ENCODE data around the gene SEL1L.

The SEL1L gene

DNA sequence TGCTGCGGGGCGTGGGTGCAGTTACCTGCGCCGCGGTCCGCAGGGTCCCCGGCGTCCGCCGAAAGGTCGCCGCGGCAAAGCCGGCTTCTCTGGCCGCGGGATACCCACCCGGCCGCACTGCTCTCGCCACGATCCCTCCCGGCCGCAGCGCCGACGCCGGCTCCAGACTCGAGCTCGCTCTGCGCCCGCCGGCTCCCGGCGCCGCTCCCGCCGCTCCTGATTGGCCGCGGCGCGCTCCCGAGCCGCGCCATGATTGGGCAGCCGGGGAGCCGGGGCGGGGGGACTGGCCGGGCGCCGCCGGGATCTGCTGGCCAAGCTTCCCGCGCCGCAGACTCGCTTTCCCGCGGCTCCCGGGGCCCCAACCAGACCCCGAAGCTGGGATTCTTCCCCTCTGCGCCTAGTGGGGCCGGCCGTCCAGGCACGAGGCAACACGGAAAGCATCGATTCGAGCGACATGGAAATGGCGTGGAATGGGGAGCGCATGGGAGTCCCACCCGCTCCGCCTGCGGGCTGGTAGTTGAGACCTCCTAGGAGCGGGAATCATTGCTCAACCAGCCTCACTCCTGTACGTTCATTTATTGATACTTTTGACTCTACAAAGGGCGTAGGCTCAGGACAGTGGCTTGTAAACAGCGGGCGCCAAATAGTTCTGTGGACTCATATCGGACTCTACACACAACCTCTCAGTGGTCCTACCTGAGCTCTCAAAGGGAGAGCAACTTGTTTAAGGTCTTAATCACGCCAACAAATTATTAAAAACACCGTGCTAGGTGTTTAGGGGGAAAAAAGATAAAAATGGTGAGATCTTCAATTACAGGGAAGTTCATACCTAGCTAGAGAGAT, 97.1 kb downstream of the SEL1L start:
- peak overlapping the region; percentile 71 for H3K4me3 ChIP-seq (ENCODE audit: low read length)
- DNase-seq (ENCODE audit: low read depth), result peak; percentile 88
- TF ChIP-seq, protein P1, sequence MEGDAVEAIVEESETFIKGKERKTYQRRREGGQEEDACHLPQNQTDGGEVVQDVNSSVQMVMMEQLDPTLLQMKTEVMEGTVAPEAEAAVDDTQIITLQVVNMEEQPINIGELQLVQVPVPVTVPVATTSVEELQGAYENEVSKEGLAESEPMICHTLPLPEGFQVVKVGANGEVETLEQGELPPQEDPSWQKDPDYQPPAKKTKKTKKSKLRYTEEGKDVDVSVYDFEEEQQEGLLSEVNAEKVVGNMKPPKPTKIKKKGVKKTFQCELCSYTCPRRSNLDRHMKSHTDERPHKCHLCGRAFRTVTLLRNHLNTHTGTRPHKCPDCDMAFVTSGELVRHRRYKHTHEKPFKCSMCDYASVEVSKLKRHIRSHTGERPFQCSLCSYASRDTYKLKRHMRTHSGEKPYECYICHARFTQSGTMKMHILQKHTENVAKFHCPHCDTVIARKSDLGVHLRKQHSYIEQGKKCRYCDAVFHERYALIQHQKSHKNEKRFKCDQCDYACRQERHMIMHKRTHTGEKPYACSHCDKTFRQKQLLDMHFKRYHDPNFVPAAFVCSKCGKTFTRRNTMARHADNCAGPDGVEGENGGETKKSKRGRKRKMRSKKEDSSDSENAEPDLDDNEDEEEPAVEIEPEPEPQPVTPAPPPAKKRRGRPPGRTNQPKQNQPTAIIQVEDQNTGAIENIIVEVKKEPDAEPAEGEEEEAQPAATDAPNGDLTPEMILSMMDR (IDR thresholded peaks at IDR 0.05; ENCODE audit: insufficient read depth, low read depth, low read length, missing control alignments), result no peak

DNA sequence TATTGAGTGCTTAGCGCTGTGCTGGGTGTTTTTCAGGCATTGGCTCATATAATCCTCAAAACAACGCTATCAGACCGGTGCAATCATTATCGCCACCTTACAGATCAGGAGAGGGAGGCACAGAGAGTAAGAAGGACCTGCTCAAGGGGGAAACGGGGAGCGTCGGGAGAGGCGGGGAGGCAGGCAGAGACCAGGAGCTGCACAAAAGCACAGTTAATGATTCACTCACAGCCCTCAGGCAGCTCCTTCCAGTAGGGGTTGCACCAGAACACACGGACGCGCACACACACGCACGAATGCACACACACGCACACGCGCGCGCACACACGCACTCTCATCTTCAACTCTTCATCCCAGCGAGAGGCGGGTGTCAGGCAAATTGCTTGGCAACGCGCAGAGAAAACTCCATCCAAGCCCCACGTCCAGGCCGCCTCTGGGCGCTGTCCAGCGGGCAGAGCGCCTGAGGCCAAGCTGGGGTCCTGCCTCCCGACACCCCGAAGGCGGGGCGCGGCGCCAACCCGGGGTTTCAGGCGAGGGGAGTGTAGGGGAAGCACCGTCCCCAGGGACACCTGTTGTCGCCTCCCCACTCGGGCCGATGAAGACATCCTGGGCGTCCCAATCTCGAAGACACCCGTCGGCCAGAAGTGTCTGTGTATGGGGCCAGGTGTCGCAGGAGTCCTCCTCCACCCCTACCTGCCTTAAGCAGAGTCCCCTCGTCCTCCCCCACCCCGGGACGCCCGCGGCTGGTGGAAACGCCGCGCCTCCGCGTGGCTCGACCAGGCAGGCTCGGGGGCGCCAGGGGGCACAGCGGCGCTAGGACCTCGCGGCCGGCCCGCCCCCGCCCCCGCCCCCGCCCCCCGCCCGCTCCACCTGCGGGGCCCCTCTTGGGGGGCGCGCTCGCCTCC, 98.0 kb downstream of the SEL1L start:
- TF ChIP-seq, protein P1 (IDR thresholded peaks at IDR 0.05; ENCODE audit: insufficient read depth, low read depth, low read length, missing control alignments), result no peak
- DNase-seq (ENCODE audit: low read depth), result peak; percentile 83
- H3K4me3 ChIP-seq (ENCODE audit: low read length), result peak overlapping the region; percentile 71

DNA sequence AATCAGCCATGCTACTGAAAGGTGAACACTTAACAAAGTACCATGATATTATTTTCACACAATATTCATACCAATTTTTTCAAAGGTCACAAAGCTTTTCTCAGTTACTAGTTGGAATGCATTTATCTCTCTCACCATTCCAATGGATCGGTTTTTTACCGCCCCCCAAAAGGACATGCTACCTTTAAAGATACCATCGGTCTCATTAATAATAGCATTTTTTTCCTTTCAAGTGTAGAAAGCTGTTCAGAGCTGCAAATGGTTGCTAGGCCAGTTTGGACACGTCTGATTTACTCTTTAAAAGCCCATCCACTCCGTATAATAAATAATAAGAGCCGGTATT, 98.6 kb downstream of the SEL1L start:
- peak overlapping the region; percentile 71 for H3K4me3 ChIP-seq (ENCODE audit: low read length)
- TF ChIP-seq, protein P1 (IDR thresholded peaks at IDR 0.05; ENCODE audit: insufficient read depth, low read depth, low read length, missing control alignments), result no peak
- DNase-seq (ENCODE audit: low read depth), result no peak

DNA sequence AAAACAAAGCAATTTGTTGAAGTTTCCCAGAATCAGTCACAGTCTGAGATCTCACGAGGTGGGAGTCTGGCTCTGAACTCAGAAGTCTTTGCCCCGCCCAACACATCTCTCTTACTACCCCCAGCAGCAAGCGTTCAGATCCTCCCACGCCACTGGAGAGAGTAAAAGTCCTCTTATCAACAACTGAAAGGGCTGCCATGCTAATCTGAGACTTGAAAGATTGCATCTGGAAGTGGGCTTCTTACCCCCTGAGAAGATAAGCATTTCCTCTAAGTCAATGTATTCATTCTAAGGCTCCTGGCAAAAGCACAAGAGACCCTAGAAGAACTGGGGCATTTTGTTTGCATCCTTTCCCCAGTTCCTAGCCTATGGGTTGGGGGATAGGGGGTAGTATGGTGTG, 99.4 kb downstream of the SEL1L start:
- TF ChIP-seq, protein P1 (IDR thresholded peaks at IDR 0.05; ENCODE audit: insufficient read depth, low read depth, low read length, missing control alignments), result no peak
- DNase-seq (ENCODE audit: low read depth), result no peak
- H3K4me3 ChIP-seq (ENCODE audit: low read length), result no peak overlapping the region

DNA sequence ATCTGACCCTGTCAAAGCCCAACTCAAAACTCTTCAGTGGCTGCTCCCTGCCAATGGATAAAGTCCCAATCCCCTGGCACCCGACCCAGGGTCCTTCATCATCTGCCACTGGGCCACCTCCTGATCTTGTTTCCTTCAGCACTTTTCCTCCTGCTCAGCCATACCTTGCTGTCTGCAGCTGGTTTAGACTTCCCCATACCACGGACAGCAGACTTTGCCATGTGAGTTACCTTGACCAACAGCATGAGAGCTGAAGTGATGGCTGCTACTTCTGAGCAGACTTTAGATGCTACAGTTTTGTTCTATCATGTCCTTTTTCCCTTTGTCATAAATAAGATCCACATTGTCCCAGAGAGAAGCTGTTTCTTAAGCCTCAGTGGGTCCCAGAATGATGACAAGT, 100.3 kb downstream of the SEL1L start:
- H3K4me3 ChIP-seq (ENCODE audit: low read length), result no peak overlapping the region
- DNase-seq (ENCODE audit: low read depth), result peak; percentile 45
- TF ChIP-seq, protein P1 (IDR thresholded peaks at IDR 0.05; ENCODE audit: insufficient read depth, low read depth, low read length, missing control alignments), result no peak

DNA sequence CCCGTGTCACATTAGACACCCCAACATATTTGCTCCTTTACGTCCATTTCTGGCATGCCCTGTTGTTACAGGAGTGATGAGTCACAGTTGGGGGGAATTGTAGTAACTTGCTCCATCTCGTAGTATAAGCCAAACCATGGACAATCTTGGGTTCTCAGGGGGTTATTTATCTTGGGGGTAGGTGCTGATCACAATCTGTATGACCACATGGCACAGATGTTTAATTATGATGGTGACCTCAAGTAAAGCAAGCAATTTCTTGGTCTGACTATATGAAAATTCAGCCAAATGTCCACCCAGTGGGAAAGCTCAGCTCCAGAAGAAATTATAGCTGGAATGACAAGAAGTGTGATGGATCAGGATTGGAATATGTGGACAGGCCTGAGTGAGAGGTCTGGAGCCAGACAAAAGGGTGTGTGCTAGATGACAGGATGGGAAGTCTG, 101.4 kb downstream of the SEL1L start:
- peak; percentile 77 for DNase-seq (ENCODE audit: low read depth)

More for the DNA sequence above, 101.4 kb downstream of the SEL1L start:
- H3K4me3 ChIP-seq (ENCODE audit: low read length), result no peak overlapping the region
- TF ChIP-seq, protein P1 (IDR thresholded peaks at IDR 0.05; ENCODE audit: insufficient read depth, low read depth, low read length, missing control alignments), result no peak
